Measurements from ENCODE around the gene TMEM53. TPM values are rescaled to one million over a fixed set of nuclear protein-coding genes. Genes with fewer than 3 reads are reported as not detected.

The TMEM53 gene
- total RNA-seq, 1 donor = 6.9 TPM

DNA sequence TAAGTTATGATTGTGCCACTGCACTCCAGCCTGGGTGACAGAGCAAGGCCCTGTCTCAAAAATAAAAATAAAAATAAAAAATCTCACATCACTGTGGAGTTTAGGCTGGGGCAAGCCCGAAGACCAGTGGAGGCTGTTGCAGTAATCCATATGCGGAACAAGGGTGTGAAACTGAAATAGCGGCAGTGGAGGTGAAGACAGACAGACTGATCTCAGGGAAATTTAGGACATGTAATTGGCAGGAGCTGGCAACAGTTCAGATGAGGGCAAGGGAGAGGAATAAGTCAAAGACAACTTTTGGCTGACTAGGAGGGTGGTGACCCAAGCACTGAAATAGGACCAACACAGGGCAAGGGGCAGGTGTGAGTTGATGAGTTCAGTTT lies 8.6 kb upstream of the TMEM53 start:
- no peaks in the 10 kb centered on the region for H3K79me2 ChIP-seq (ENCODE audit: insufficient read depth, low read length)
- H4K20me1 ChIP-seq (ENCODE audit: insufficient read depth, low read length) = no peaks in the 10 kb centered on the region
- no peaks in the 10 kb centered on the region for H3K4me1 ChIP-seq (ENCODE audit: insufficient read depth, low read length)
- H3K9me3 ChIP-seq (ENCODE audit: low read depth, low read length) = no peaks in the 10 kb centered on the region
- no peaks in the 10 kb centered on the region for H3K27me3 ChIP-seq (ENCODE audit: insufficient read depth, low read length)
- no peaks in the 10 kb centered on the region for H3K36me3 ChIP-seq (ENCODE audit: insufficient read depth, low read length)
- no peak overlapping the region for H3K27ac ChIP-seq (ENCODE audit: low read depth, low read length)
- DNase-seq (ENCODE audit: insufficient read length, low spot score, missing footprints) = no peak
- no peak overlapping the region for H3K4me2 ChIP-seq (ENCODE audit: insufficient read depth, low read length)
- TF ChIP-seq, protein P1, sequence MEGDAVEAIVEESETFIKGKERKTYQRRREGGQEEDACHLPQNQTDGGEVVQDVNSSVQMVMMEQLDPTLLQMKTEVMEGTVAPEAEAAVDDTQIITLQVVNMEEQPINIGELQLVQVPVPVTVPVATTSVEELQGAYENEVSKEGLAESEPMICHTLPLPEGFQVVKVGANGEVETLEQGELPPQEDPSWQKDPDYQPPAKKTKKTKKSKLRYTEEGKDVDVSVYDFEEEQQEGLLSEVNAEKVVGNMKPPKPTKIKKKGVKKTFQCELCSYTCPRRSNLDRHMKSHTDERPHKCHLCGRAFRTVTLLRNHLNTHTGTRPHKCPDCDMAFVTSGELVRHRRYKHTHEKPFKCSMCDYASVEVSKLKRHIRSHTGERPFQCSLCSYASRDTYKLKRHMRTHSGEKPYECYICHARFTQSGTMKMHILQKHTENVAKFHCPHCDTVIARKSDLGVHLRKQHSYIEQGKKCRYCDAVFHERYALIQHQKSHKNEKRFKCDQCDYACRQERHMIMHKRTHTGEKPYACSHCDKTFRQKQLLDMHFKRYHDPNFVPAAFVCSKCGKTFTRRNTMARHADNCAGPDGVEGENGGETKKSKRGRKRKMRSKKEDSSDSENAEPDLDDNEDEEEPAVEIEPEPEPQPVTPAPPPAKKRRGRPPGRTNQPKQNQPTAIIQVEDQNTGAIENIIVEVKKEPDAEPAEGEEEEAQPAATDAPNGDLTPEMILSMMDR (IDR thresholded peaks at IDR 0.05; ENCODE audit: extremely low read depth, low read depth, low read length) = no peak
- no peak overlapping the region for H2AFZ ChIP-seq (ENCODE audit: low read length)
- H3K4me3 ChIP-seq (ENCODE audit: insufficient read depth, low read length) = no peak overlapping the region

DNA sequence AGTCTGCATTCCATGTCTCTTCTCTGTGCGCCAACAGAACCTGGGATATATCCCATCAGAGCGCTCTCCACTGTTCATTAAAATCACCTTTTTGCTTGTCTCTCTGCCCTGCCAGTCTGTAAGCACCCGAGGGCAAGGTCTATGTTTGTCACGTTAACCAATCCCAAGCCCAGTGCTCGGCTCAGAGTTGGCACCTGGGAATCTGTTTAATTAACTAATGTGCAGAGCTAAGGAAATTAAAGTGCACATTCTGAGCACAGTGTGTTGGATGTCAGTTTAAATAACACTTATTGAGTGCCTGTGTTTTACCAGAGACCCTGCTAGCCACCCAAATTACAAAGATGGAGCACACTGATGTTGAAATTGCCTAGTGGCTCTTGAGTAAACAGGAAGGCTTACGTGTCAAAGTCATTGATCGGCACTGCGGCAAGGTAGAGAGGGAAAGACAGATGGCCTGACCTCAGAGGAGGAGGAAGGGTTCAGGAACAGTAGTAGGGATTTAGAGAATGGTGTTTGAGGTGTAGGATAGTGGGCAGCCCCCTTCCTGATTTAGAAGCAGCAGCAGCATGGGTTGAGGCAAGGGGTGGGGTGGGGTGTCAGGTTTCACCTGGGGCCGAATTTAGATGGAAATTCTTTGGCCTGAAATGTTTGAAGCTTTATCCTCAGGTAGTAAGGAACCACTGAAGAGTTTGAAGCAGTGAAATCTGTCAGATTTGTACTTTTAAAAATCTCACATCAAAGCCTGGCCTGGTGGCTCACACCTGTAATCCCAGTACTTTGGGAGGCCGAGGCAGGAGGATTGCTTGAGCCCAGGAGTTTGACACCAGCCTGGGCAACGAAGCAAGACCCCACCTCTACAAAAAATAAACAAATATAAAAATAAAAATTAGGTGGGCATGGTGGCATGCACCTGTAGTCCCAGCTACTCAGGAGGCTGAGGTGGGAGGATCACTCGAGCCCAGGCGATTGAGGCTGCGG lies 7.9 kb upstream of the TMEM53 start:
- DNase-seq (ENCODE audit: insufficient read length, low spot score, missing footprints) = no peak
- no peaks in the 10 kb centered on the region for H3K9me3 ChIP-seq (ENCODE audit: low read depth, low read length)
- no peaks in the 10 kb centered on the region for H3K36me3 ChIP-seq (ENCODE audit: insufficient read depth, low read length)
- H3K27me3 ChIP-seq (ENCODE audit: insufficient read depth, low read length) = no peaks in the 10 kb centered on the region
- H4K20me1 ChIP-seq (ENCODE audit: insufficient read depth, low read length) = no peaks in the 10 kb centered on the region
- no peak overlapping the region for H3K4me3 ChIP-seq (ENCODE audit: insufficient read depth, low read length)
- H3K79me2 ChIP-seq (ENCODE audit: insufficient read depth, low read length) = no peaks in the 10 kb centered on the region
- H3K4me2 ChIP-seq (ENCODE audit: insufficient read depth, low read length) = no peak overlapping the region
- H3K4me1 ChIP-seq (ENCODE audit: insufficient read depth, low read length) = no peaks in the 10 kb centered on the region
- TF ChIP-seq, protein P1 (IDR thresholded peaks at IDR 0.05; ENCODE audit: extremely low read depth, low read depth, low read length) = no peak
- no peak overlapping the region for H2AFZ ChIP-seq (ENCODE audit: low read length)
- no peak overlapping the region for H3K27ac ChIP-seq (ENCODE audit: low read depth, low read length)

DNA sequence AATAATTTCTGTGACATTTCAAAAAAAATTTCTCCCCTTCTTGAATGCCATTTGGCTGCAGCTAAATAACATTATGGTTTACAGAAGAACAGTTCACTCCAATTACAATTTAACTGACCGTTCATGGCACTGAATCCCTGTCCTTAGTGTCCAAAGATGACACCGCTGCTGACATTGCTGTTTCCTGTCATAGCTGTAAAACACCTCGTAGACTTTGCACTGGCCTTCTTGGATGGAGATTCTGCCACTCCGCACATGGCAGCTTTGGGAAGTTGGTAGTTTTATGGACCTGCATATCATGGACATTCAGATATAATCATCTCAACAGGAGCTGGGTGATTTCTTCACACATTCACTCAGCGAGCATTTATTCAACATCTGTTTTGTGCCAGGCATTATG lies 5.2 kb upstream of the TMEM53 start:
- no peaks in the 10 kb centered on the region for H3K36me3 ChIP-seq (ENCODE audit: insufficient read depth, low read length)
- peaks cover 20% of the 10 kb centered on the region for H3K4me1 ChIP-seq (ENCODE audit: insufficient read depth, low read length)
- no peaks in the 10 kb centered on the region for H3K27me3 ChIP-seq (ENCODE audit: insufficient read depth, low read length)
- peaks cover 5% of the 10 kb centered on the region for H3K79me2 ChIP-seq (ENCODE audit: insufficient read depth, low read length)
- no peak overlapping the region for H2AFZ ChIP-seq (ENCODE audit: low read length)
- DNase-seq (ENCODE audit: insufficient read length, low spot score, missing footprints) = no peak
- no peak overlapping the region for H3K27ac ChIP-seq (ENCODE audit: low read depth, low read length)
- H3K9me3 ChIP-seq (ENCODE audit: low read depth, low read length) = no peaks in the 10 kb centered on the region
- no peaks in the 10 kb centered on the region for H4K20me1 ChIP-seq (ENCODE audit: insufficient read depth, low read length)
- no peak overlapping the region for H3K4me2 ChIP-seq (ENCODE audit: insufficient read depth, low read length)
- TF ChIP-seq, protein P1 (IDR thresholded peaks at IDR 0.05; ENCODE audit: extremely low read depth, low read depth, low read length) = no peak
- no peak overlapping the region for H3K4me3 ChIP-seq (ENCODE audit: insufficient read depth, low read length)

DNA sequence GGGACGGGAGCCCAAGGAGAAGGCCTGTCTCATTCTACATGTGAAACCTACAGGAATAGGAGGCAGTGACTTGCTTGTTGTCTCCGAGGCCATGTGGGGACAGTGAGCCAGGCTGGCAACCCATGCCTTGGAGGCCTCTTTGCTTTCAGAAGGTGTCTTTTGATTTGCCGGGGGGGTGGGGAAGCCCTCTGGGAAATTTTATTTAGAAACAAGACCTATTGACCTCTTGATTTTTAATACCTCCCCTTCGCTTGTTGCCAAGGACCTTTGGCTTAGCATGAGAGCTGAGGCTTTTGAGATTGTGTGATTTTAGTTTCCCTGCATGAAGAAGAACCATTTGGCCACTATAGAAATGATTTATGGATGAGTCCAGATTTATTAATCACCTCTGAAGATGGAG lies 4.3 kb upstream of the TMEM53 start:
- H3K27ac ChIP-seq (ENCODE audit: low read depth, low read length) = no peak overlapping the region
- TF ChIP-seq, protein P1 (IDR thresholded peaks at IDR 0.05; ENCODE audit: extremely low read depth, low read depth, low read length) = no peak

More for the DNA sequence above, 4.3 kb upstream of the TMEM53 start:
- Histone ChIP-seq H4K20me1 (ENCODE audit: insufficient read depth, low read length) (no peaks in the 10 kb centered on the region), H3K4me2 (ENCODE audit: insufficient read depth, low read length) (no peak overlapping the region), H3K4me1 (ENCODE audit: insufficient read depth, low read length) (peaks cover 20% of the 10 kb centered on the region), H3K9me3 (ENCODE audit: low read depth, low read length) (no peaks in the 10 kb centered on the region), H3K79me2 (ENCODE audit: insufficient read depth, low read length) (peaks cover 5% of the 10 kb centered on the region), H3K36me3 (ENCODE audit: insufficient read depth, low read length) (no peaks in the 10 kb centered on the region), H3K4me3 (ENCODE audit: insufficient read depth, low read length) (no peak overlapping the region), H2AFZ (ENCODE audit: low read length) (no peak overlapping the region), H3K27me3 (ENCODE audit: insufficient read depth, low read length) (no peaks in the 10 kb centered on the region)
- no peak for DNase-seq (ENCODE audit: insufficient read length, low spot score, missing footprints)

Data from osteoblast (primary cell).